ENCODE measurements around the gene DGKI.

DNA sequence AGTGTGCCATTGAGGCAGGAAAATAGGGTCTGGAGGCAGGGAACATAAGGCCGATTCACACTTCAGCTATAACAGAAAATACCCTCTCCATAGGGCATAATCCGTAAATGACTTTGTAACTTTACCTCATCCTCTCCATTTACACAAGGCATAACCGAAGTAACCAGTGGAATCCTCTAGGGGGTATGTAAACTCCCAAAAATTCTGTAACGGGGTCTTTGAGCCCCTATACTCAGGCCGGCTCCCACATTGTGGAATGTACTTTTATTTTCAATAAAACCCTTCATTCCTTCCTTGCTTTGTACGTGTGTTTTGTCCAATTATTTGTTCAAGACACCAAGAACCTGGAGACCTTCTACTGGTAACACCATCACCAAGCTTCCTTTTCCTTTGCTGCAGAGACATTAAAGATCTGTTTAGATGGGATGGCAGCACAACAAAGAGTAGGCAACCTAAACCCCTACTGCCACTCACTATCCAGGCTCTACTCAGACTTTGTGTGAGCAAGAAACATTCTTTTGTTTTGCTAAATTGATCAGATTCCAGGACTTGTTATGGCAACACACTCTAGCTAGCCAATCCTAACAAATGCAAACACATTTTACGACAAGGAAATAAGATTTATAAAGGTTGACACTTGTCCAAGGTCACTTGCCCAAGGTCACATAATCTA, 99.3 kb downstream of the DGKI start:
- TF ChIP-seq CTCF (IDR thresholded peaks at IDR 0.05 in 8 of 11, conservative IDR thresholded peaks at IDR 0.05 in 3 of 11) (no peak), POLR2AphosphoS5 (IDR thresholded peaks at IDR 0.05) (no peak)

Measured in spleen (tissue), 7 donors.